GM12878 (cell line): ENCODE measurements around the gene RAPGEF4.

Source experiments
- MYC ChIP-seq: IDR thresholded peaks from 2 replicates; pipeline ENCODE4 v1.6.1; 2011; ENCODE audit warnings: mild to moderate bottlenecking, low read length, moderate library complexity, inconsistent platforms; ENCODE audit not compliant: insufficient read depth, insufficient replicate concordance, insufficient read length, severe bottlenecking
- POLR2A ChIP-seq: IDR thresholded peaks from 2 replicates; pipeline ENCODE4 v1.6.1; 2011; ENCODE audit warnings: low read depth, mild to moderate bottlenecking, low read length
- POLR2AphosphoS5 ChIP-seq: IDR thresholded peaks from 2 replicates; pipeline ENCODE4 v1.6.1; 2011; ENCODE audit warnings: mild to moderate bottlenecking, low read length, inconsistent platforms
- TAF1 ChIP-seq: IDR thresholded peaks from 2 replicates; pipeline ENCODE4 v1.6.1; 2011; ENCODE audit warnings: mild to moderate bottlenecking, low read depth, low read length, borderline replicate concordance
- TF ChIP-seq, protein P1 (sequence below): fragments of 450-650 bp; IDR thresholded peaks from 2 replicates; pipeline ENCODE4 v1.6.1; 2017; ENCODE audit warnings: mild to moderate bottlenecking

DNA sequence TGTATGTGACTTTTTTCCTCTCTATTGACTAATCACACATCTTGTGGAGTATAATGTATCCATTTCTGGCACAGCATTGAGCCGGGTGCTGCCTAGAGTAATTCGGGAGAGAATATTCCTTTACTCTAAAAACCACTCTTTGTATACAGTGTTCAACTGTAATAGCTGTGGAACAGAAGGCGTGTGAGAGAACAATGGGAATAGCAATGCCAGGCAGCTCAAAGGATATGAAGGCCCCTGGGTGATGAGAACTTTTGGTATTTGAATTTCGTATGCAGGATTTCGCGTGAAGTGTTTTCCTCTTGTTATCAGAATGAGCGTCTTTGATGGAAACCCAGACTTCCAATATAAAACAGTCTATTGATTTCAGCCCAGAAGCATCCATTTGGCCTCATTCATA, 255.4 kb downstream of the RAPGEF4 start:
- no peak for TF ChIP-seq POLR2A
- TF ChIP-seq, protein P1, sequence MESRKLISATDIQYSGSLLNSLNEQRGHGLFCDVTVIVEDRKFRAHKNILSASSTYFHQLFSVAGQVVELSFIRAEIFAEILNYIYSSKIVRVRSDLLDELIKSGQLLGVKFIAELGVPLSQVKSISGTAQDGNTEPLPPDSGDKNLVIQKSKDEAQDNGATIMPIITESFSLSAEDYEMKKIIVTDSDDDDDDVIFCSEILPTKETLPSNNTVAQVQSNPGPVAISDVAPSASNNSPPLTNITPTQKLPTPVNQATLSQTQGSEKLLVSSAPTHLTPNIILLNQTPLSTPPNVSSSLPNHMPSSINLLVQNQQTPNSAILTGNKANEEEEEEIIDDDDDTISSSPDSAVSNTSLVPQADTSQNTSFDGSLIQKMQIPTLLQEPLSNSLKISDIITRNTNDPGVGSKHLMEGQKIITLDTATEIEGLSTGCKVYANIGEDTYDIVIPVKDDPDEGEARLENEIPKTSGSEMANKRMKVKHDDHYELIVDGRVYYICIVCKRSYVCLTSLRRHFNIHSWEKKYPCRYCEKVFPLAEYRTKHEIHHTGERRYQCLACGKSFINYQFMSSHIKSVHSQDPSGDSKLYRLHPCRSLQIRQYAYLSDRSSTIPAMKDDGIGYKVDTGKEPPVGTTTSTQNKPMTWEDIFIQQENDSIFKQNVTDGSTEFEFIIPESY: no peak
- TF ChIP-seq POLR2AphosphoS5: no peak
- no peak for TF ChIP-seq TAF1
- no peak for TF ChIP-seq MYC
